GM23248 (cell line): ENCODE results near the gene PIEZO1. TPM values are rescaled to one million over a fixed set of nuclear protein-coding genes. Genes with fewer than 3 reads are reported as not detected.
"Not testable (repeated sequence)": the region's sequence is repeated elsewhere in the genome, so short reads cannot be mapped to it uniquely, and the experiment has no call there.

Source experiments
- DNase-seq: peaks from one replicate; pipeline ENCODE4 v3.0.0-alpha.2; 2015
- H2AFZ ChIP-seq: fragments of 200-600 bp; sonication (generic); 2 replicates; pipeline ENCODE4 v1.6.1; 2016; ENCODE audit warnings: antibody characterized with exemption
- H3F3A ChIP-seq: fragments of 200-600 bp; sonication (generic); 2 replicates; pipeline ENCODE4 v1.6.1; 2016; ENCODE audit warnings: mild to moderate bottlenecking, antibody characterized with exemption, mixed run types; ENCODE audit not compliant: insufficient read depth
- H3K27ac ChIP-seq: fragments of 200-600 bp; sonication (generic); 2 replicates; pipeline ENCODE4 v1.5.1; 2016; ENCODE audit warnings: mild to moderate bottlenecking
- H3K27me3 ChIP-seq: fragments of 200-600 bp; sonication (generic); replicated peaks from 2 replicates; pipeline ENCODE4 v1.6.1; 2016; ENCODE audit warnings: mild to moderate bottlenecking; ENCODE audit not compliant: insufficient read depth
- H3K36me3 ChIP-seq: fragments of 200-600 bp; sonication (generic); 2 replicates; pipeline ENCODE4 v1.6.1; 2016; ENCODE audit warnings: low read depth, mild to moderate bottlenecking
- H3K4me1 ChIP-seq: fragments of 200-600 bp; sonication (generic); 2 replicates; pipeline ENCODE4 v1.6.1; 2016; ENCODE audit warnings: mild to moderate bottlenecking; ENCODE audit not compliant: insufficient read depth
- H3K4me2 ChIP-seq: fragments of 200-600 bp; sonication (generic); one replicate; pipeline ENCODE4 v1.6.1; 2016; ENCODE audit warnings: mild to moderate bottlenecking; ENCODE audit not compliant: unreplicated experiment
- H3K4me3 ChIP-seq: fragments of 200-600 bp; sonication (generic); 2 replicates; pipeline ENCODE4 v1.5.1; 2016; ENCODE audit warnings: mild to moderate bottlenecking
- H3K79me2 ChIP-seq: fragments of 200-600 bp; sonication (generic); 2 replicates; pipeline ENCODE4 v1.6.1; 2016; ENCODE audit warnings: mild to moderate bottlenecking; ENCODE audit not compliant: insufficient read depth
- H3K9ac ChIP-seq: fragments of 200-600 bp; sonication (generic); 2 replicates; pipeline ENCODE4 v1.6.1; 2016; ENCODE audit warnings: mild to moderate bottlenecking
- H3K9me2 ChIP-seq: fragments of 200-600 bp; sonication (generic); 2 replicates; pipeline ENCODE4 v1.6.1; 2016; ENCODE audit warnings: mixed run types, mild to moderate bottlenecking, moderate library complexity; ENCODE audit not compliant: insufficient read depth
- H3K9me3 ChIP-seq: fragments of 200-600 bp; sonication (generic); one replicate; pipeline ENCODE4 v1.6.1; 2017; ENCODE audit warnings: low read depth
- H4K20me1 ChIP-seq: fragments of 200-600 bp; sonication (generic); 2 replicates; pipeline ENCODE4 v1.6.0; 2016; ENCODE audit not compliant: insufficient read depth
- EZH2 ChIP-seq: fragments of 200-600 bp; sonication (generic); IDR thresholded peaks from 2 replicates; pipeline ENCODE4 v1.6.1; 2018; ENCODE audit warnings: antibody characterized with exemption, mild to moderate bottlenecking; ENCODE audit not compliant: insufficient read depth, poor library complexity, severe bottlenecking
- EZH2phosphoT487 ChIP-seq: fragments of 200-600 bp; sonication (generic); IDR thresholded peaks from 2 replicates; pipeline ENCODE4 v1.6.1; 2018; ENCODE audit warnings: antibody characterized with exemption, moderate library complexity, mild to moderate bottlenecking, low read depth; ENCODE audit not compliant: insufficient read depth
- WGBS, 2 experiments: methylation state at CpG; one replicate each; pipeline ENCODE4 v1.1.6; 2015 to 2017; ENCODE audit warnings: low lambda C conversion rate in 2 of 2, low coverage in 1 of 2; ENCODE audit errors: missing lambda C conversion rate in 2 of 2; 5-methylcytosine and 5-hydroxymethylcytosine counted together
- in situ Hi-C: fragments of 300-500 bp; cut with MboI; formaldehyde crosslinking; loops from 2 replicates; pipeline ENCODE4 v1.15.0; 2020
- polyA plus RNA-seq: library from polyadenylated mRNA; unstranded; fragments of >200 nt; fragmentation: Nextera tagmentation; extraction: Ambion mirVana; gene quantifications from 2 replicates; pipeline ENCODE4 v1.2.1, GENCODE V29; 2016
- total RNA-seq: library from RNA; depleted of rRNA; stranded (reverse); fragments of >200 nt; shearing (Covaris generic); gene quantifications from 2 replicates; pipeline ENCODE4 v1.2.3, GENCODE V29; 2014

PIEZO1 gene
- total and polyA plus RNA-seq, 2 experiments from 2014 or later, result 95.3 to 223 TPM

DNA sequence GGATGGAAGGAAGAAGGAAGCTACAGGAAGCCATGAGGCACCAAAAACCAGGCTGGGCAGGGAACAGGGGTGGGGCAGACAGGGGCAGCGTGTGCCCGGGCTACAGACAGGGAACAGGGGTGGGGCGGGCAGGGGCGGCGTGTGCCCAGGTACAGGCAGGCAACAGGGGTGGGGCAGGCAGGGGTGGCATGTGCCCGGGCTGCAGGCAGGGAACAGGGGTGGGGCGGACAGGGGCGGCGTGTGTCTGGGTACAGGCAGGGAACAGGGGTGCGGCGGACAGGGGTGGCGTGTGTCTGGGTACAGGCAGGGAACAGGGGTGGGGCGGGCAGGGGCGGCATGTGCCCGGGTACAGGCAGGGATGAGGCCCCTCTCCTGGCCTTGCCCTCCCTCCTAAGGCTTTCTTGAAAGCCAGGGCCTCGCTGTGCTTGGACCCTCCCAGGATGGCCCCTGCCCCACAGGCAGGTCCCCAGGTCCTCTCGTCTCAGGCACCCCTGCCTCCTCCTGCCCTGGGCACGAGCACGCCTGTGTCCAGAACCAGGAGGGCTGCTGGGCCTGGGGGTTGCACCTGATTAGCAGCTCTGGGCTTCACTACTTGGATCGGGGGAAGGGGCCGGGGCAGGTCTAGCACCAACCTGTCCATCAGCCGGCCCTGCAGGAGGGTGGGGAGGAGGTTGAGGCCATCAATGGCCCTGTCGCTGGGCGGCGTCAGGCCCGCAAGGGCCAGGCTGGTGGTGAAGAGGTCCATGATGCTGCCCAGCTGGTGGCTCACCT is 41.2 kb upstream of the PIEZO1 start:
- Histone ChIP-seq H2AFZ (no peak overlapping the region), H3K4me3 (no peak overlapping the region), H4K20me1 (no peaks in the 10 kb centered on the region), H3F3A (no peaks in the 10 kb centered on the region), H3K27ac (no peak overlapping the region), H3K9me3 (no peaks in the 10 kb centered on the region), H3K9me2 (no peaks in the 10 kb centered on the region), H3K27me3 (no peaks in the 10 kb centered on the region), H3K4me2 (no peak overlapping the region), H3K9ac (no peak overlapping the region), H3K4me1 (no peaks in the 10 kb centered on the region), H3K36me3 (no peaks in the 10 kb centered on the region), H3K79me2 (no peaks in the 10 kb centered on the region)
- WGBS, 2 experiments, result 93% methylated on average over 11 to 26 of the region's 26 CpGs
- in situ Hi-C loops, result no loop called here
- no peak for DNase-seq
- TF ChIP-seq EZH2 (no peak), EZH2phosphoT487 (no peak)

DNA sequence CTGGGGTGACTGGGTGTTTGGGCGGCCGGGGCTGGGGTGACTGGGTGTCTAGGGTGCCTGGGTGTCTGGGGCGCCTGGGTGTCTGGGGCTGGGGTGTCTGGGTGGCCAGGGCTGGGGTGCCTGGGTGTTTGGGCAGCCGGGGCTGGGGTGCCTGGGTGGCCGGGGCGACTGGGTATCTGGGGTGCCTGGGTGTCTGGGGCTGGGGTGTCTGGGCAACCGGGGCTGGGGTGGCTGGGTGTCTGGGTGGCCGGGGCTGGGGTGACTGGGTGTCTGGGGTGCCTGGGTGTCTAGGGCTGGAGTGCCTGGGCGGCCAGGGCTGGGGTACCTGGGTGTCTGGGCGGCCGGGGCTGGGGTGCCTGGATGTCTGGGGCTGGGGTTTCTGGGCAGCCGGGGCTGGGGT is 40.1 kb upstream of the PIEZO1 start:
- H4K20me1 ChIP-seq, result no peaks in the 10 kb centered on the region
- no peak for DNase-seq
- no peaks in the 10 kb centered on the region for H3K36me3 ChIP-seq
- TF ChIP-seq EZH2 (no peak), EZH2phosphoT487 (no peak)
- no peaks in the 10 kb centered on the region for H3K79me2 ChIP-seq
- no peaks in the 10 kb centered on the region for H3K9me2 ChIP-seq
- 97% methylated on average over 12 of the region's 12 CpGs; no CpG with 5 or more reads in 1 of the 2 experiments for WGBS, 2 experiments
- H2AFZ ChIP-seq, result no peak overlapping the region
- in situ Hi-C loops, result no loop called here
- H3K9me3 ChIP-seq, result no peaks in the 10 kb centered on the region
- no peaks in the 10 kb centered on the region for H3F3A ChIP-seq
- H3K4me1 ChIP-seq, result no peaks in the 10 kb centered on the region
- H3K27ac ChIP-seq, result no peak overlapping the region
- H3K4me2 ChIP-seq, result no peak overlapping the region
- H3K27me3 ChIP-seq, result no peaks in the 10 kb centered on the region
- H3K9ac ChIP-seq, result no peak overlapping the region
- H3K4me3 ChIP-seq, result no peak overlapping the region

DNA sequence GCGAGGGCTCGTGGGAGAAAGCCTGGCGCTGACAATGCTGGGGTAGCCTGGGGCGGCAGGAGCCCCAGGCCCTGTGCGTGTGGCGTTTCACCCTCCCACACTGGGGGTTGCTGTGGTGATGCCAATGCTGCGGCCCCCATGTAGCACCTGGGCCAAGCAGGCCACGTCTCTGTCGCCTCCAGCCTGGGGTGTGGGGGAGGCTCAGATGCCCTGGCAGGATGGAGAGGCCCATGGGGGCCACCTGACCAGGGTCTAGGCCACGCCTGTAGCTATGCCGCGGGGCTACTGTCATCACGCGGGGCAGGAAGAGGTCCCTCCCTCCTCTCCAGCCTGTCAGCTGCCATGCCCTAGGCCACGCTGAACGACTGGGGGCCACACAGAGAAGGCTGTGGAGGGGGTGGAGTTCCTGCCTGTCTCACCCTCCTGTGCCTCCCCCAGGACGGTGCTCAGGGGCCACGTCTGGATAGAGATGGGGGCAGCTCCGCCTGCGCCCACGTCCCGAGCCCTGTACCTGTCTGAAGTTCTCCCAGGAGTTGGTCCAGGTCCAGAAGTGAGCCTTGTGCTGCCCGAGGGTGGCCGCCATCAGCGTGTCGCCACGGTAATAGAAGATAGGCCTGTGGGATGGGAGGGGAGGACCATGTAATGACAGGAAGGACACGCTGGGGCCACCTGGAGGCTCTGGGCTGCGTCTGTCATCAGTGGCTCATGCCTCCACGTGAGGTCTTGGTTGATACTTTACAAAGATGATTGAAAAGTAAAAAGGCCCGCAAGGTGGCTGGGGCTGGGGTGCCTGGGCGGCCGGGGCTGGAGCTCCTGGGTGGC is 39.4 kb upstream of the PIEZO1 start:
- WGBS, 2 experiments, result 88 to 90% methylated on average over 33 of the region's 33 CpGs
- TF ChIP-seq EZH2 (no peak), EZH2phosphoT487 (no peak)
- Histone ChIP-seq H3K4me3 (no peak overlapping the region), H3K4me1 (no peaks in the 10 kb centered on the region), H3K79me2 (no peaks in the 10 kb centered on the region), H3K36me3 (no peaks in the 10 kb centered on the region), H3K9me2 (no peaks in the 10 kb centered on the region), H3K4me2 (no peak overlapping the region), H3K27ac (no peak overlapping the region), H3F3A (no peaks in the 10 kb centered on the region), H2AFZ (no peak overlapping the region), H3K9me3 (no peaks in the 10 kb centered on the region), H3K9ac (no peak overlapping the region), H3K27me3 (no peaks in the 10 kb centered on the region), H4K20me1 (no peaks in the 10 kb centered on the region)
- no peak for DNase-seq
- in situ Hi-C loops, result no loop called here

DNA sequence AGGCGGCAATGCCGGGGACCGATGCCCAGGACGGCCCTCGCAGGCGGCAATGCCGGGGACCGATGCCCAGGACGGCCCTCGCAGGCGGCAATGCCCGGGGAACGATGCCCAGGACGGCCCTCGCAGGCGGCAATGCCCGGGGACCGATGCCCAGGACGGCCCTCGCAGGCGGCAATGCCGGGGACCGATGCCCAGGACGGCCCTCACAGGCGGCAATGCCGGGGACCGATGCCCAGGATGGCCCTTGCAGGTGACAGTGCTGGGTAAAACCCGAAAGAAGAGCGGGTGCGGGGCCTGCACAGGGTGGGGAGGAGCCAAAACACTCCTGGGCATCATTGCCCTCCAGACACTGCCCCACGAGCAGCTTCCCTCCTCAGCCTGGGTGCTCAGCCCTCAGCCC is 38.6 kb upstream of the PIEZO1 start:
- H3K4me3 ChIP-seq, H3K27ac ChIP-seq, H3K4me2 ChIP-seq, H3K9ac ChIP-seq, H3K9me2 ChIP-seq, in situ Hi-C loops, H4K20me1 ChIP-seq, H3K9me3 ChIP-seq, H2AFZ ChIP-seq, H3K27me3 ChIP-seq, H3K4me1 ChIP-seq, DNase-seq, H3K36me3 ChIP-seq, H3F3A ChIP-seq, H3K79me2 ChIP-seq: not testable (repeated sequence)
- 99 to 100% methylated on average over 6 to 19 of the region's 31 CpGs for WGBS, 2 experiments
